PFSK-1 (cell line): ENCODE results near the gene DTX4.

Experiments used
- POLR2AphosphoS5 ChIP-seq: IDR thresholded peaks from 2 replicates; pipeline ENCODE4 v1.6.1; 2012; ENCODE audit warnings: low read depth, mild to moderate bottlenecking, control low read depth, low read length, moderate library complexity
- REST ChIP-seq, 2 experiments: IDR thresholded peaks; 2 replicates each; pipeline versions ENCODE4 v1.6.1 to v1.8.0; 2011 to 2012; ENCODE audit warnings: low read depth in 2 of 2, low read length in 2 of 2, control low read depth in 1 of 2, inconsistent platforms in 1 of 2, mild to moderate bottlenecking in 1 of 2, moderate library complexity in 1 of 2; ENCODE audit not compliant: insufficient read depth in 1 of 2
- SIN3A ChIP-seq: IDR thresholded peaks from 2 replicates; pipeline ENCODE4 v1.6.1; 2012; ENCODE audit warnings: mild to moderate bottlenecking, low read length, moderate library complexity, borderline replicate concordance; ENCODE audit not compliant: insufficient read depth

- TF ChIP-seq REST (IDR thresholded peaks at IDR 0.05; ENCODE audit: insufficient read depth in 1 of 2, low read depth in 2 of 2, low read length in 2 of 2), result no peak
- TF ChIP-seq POLR2AphosphoS5, result no peak
- no peak for TF ChIP-seq SIN3A
Measured at GRCh38 chr11:59187587-59187986, 15.7 kb downstream of the DTX4 start.
